ENCODE results near the gene SPINT4.

The SPINT4 gene

GRCh38 chr20:45765980-45766379 is 43.8 kb downstream of the SPINT4 start:
- no peak for DNase-seq

- no peak for DNase-seq
Measured at GRCh38 chr20:45768479-45768878, 46.3 kb downstream of the SPINT4 start.

DNA sequence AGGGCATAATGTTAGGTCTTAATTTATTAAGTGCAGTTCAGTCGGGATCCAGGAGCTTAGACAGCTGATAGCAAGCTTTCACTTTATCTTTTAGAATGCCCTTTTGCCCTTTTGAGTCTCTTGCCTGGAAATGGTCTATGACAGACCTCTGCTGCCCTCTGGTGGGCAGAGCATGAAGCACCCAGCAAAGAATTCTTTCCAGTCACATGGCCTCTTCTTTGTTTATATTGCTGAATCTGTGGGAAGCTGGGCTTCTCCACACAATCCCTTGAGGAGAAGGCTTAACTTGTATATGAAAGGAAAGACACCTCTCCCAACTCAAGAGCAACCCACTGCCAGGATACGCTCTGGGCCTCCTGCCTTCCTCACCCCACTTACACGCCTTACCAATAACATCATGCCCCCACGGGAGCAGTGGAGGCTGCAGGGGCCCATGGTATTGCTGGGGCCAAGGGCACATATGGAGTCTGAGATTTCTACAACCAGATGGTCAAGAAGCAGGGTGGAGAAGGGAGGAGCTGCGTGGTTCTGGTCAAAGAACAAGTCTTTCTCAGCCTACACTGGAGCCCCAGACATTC is 49.1 kb downstream of the SPINT4 start:
- peak; percentile 77 for DNase-seq

GRCh38 chr20:45772693-45773092 is 50.5 kb downstream of the SPINT4 start:
- no peak for DNase-seq

DNA sequence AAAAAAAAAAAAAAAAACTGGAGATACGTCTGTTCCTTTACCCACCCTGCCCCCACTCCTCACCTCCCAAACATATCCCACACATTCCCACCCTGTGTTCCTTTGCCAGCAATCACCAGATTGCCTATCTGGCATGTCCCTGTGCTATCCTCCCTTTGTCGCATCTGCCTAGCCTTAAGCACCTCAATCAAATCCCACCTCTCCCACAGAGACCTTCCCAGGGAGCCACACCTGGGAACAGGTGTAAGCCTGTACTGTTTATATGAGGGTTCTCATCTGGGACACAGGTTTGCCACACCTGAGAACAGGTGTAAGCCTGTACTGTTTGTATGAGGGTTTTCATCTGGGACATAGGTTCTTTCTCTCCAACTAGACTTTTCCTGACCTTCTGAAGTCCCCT is 52.8 kb downstream of the SPINT4 start:
- no peak for DNase-seq

GRCh38 chr20:45775411-45775810 is 53.3 kb downstream of the SPINT4 start:
- DNase-seq, result no peak
